Progenitor cell of endocrine pancreas (in vitro differentiated cells): ENCODE data around the gene PIANP. TPM values are rescaled to one million over a fixed set of nuclear protein-coding genes. Genes with fewer than 3 reads are reported as not detected.

Experiments
- DNase-seq: peaks from one replicate; pipeline ENCODE4 v3.0.0; 2021; ENCODE audit warnings: low spot score; ENCODE audit not compliant: unreplicated experiment
- H3K27ac Mint-ChIP-seq: 2 replicates; pipeline ENCODE4 v1.8.0; 2021; ENCODE audit warnings: mild to moderate bottlenecking, moderate library complexity, mixed read lengths
- H3K27me3 Mint-ChIP-seq: 2 replicates; pipeline ENCODE4 v1.8.0; 2021; ENCODE audit warnings: mixed read lengths
- H3K36me3 Mint-ChIP-seq: 2 replicates; pipeline ENCODE4 v1.8.0; 2022; ENCODE audit warnings: mixed read lengths; ENCODE audit not compliant: insufficient read depth
- H3K4me1 Mint-ChIP-seq: 2 replicates; pipeline ENCODE4 v1.8.0; 2021; ENCODE audit warnings: low read depth, mixed read lengths
- H3K4me3 Mint-ChIP-seq: 2 replicates; pipeline ENCODE4 v1.8.0; 2021; ENCODE audit warnings: low read depth, mild to moderate bottlenecking, moderate library complexity, mixed read lengths
- H3K9me3 Mint-ChIP-seq: 2 replicates; pipeline ENCODE4 v1.8.0; 2021; ENCODE audit warnings: low read depth, mixed read lengths
- total RNA-seq: library from RNA; stranded (reverse); gene quantifications from 2 replicates; pipeline ENCODE4 v1.2.1, GENCODE V29; 2021
- TF ChIP-seq, protein P1 (sequence below): fragments of 200-600 bp; sonication (generic); IDR thresholded peaks from one replicate; pipeline ENCODE4 v1.5.0; 2021; ENCODE audit warnings: antibody characterized with exemption, mild to moderate bottlenecking; ENCODE audit not compliant: unreplicated experiment

Gene PIANP
- total RNA-seq, 1 donor from 2014 or later, result 2.4 TPM

GRCh38 chr12:6684609-6685008, 16.0 kb downstream of the PIANP start:
- TF ChIP-seq, protein P1, sequence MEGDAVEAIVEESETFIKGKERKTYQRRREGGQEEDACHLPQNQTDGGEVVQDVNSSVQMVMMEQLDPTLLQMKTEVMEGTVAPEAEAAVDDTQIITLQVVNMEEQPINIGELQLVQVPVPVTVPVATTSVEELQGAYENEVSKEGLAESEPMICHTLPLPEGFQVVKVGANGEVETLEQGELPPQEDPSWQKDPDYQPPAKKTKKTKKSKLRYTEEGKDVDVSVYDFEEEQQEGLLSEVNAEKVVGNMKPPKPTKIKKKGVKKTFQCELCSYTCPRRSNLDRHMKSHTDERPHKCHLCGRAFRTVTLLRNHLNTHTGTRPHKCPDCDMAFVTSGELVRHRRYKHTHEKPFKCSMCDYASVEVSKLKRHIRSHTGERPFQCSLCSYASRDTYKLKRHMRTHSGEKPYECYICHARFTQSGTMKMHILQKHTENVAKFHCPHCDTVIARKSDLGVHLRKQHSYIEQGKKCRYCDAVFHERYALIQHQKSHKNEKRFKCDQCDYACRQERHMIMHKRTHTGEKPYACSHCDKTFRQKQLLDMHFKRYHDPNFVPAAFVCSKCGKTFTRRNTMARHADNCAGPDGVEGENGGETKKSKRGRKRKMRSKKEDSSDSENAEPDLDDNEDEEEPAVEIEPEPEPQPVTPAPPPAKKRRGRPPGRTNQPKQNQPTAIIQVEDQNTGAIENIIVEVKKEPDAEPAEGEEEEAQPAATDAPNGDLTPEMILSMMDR, result peak; percentile 74
- Mint-ChIP-seq H3K27ac (no peak overlapping the region), H3K9me3 (no peaks in the 10 kb centered on the region), H3K4me1 (peaks cover 26% of the 10 kb centered on the region), H3K4me3 (no peak overlapping the region), H3K27me3 (no peaks in the 10 kb centered on the region), H3K36me3 (peaks cover 9% of the 10 kb centered on the region)
- no peak for DNase-seq

DNA sequence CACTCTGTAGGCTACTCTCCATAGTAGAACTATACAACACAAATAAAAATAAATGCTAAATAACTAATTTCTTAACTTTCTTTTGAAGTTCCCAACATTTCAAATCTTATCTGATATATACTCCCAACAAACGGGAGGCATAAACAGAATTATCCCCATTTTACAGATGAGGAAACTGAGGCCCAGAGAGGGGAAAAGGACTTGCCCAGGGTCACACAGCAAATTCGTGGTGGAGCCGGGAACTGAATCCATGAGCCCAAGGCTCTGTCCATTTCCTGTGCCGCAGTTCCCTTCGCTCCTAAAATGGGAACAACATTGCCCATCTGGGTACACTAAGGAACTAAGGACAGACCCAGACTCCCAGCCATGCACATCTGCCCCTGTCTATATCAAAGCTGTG, 23.7 kb downstream of the PIANP start:
- H3K27me3 Mint-ChIP-seq, result no peaks in the 10 kb centered on the region
- H3K4me1 Mint-ChIP-seq, result no peaks in the 10 kb centered on the region
- TF ChIP-seq, protein P1, result no peak
- no peak overlapping the region for H3K4me3 Mint-ChIP-seq
- no peaks in the 10 kb centered on the region for H3K9me3 Mint-ChIP-seq
- H3K36me3 Mint-ChIP-seq, result peaks cover 46% of the 10 kb centered on the region
- DNase-seq, result no peak
- no peak overlapping the region for H3K27ac Mint-ChIP-seq

DNA sequence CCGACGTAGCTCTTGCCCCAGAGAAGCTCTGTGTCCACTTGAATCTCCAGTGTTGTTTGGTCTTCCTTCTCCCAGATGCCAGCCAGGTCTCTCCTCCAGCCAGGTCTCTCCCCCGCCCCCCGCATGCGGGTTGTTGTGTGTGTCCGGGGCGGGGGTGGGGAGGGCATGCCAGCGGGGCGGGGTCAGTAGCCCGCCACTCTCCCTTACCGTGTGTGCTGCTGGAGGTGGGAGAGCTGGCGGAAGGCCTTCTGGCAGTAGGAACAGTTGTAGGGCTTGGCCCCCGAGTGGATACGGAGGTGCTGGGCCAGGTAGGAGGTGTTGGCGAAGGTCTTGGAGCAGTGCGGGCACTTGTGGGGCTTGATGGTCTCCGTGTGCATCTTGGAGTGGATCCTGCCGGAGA, 28.5 kb downstream of the PIANP start:
- Mint-ChIP-seq H3K9me3 (no peaks in the 10 kb centered on the region), H3K27me3 (no peaks in the 10 kb centered on the region), H3K4me3 (no peak overlapping the region), H3K36me3 (peaks cover 57% of the 10 kb centered on the region), H3K4me1 (no peaks in the 10 kb centered on the region), H3K27ac (no peak overlapping the region)
- DNase-seq, result no peak
- TF ChIP-seq, protein P1, result no peak

GRCh38 chr12:6667559-6668210, 32.9 kb downstream of the PIANP start:
- no peaks in the 10 kb centered on the region for H3K27me3 Mint-ChIP-seq
- no peak for DNase-seq
- no peak overlapping the region for H3K27ac Mint-ChIP-seq
- H3K36me3 Mint-ChIP-seq, result peaks cover 40% of the 10 kb centered on the region
- H3K4me1 Mint-ChIP-seq, result peaks cover 5% of the 10 kb centered on the region
- TF ChIP-seq, protein P1, result peak; percentile 44
- no peaks in the 10 kb centered on the region for H3K9me3 Mint-ChIP-seq
- no peak overlapping the region for H3K4me3 Mint-ChIP-seq

- Mint-ChIP-seq H3K27ac (no peak overlapping the region), H3K36me3 (peaks cover 27% of the 10 kb centered on the region), H3K9me3 (no peaks in the 10 kb centered on the region), H3K27me3 (no peaks in the 10 kb centered on the region), H3K4me3 (no peak overlapping the region), H3K4me1 (peaks cover 13% of the 10 kb centered on the region)
- TF ChIP-seq, protein P1, result no peak
- DNase-seq, result no peak
These were observed 34.4 kb downstream of the PIANP start for GRCh38 chr12:6666211-6666610.
